NCI-H69 (cell line): ENCODE measurements around the gene SIPA1L3.
A peak's percentile ranks its signal among the peaks of the same experiment; 100 is the strongest.

Source experiments
- DNase-seq: peaks from one replicate; lab custom pipeline; 2025; lab: John Stamatoyannopoulos, UW

SIPA1L3 gene

GRCh38 chr19:37942516-37942902 lies 35.5 kb downstream of the SIPA1L3 start:
- DNase-seq = no peak

- no peak for DNase-seq
These were observed 36.5 kb downstream of the SIPA1L3 start for GRCh38 chr19:37943480-37943879.

- DNase-seq = no peak
These were observed 39.1 kb downstream of the SIPA1L3 start for GRCh38 chr19:37946132-37946531.

- no peak for DNase-seq
These were observed 40.8 kb downstream of the SIPA1L3 start for GRCh38 chr19:37947778-37948177.

GRCh38 chr19:37948362-37948761 lies 41.4 kb downstream of the SIPA1L3 start:
- DNase-seq = no peak

- no peak for DNase-seq
These were observed 43.6 kb downstream of the SIPA1L3 start for GRCh38 chr19:37950471-37951175.

- DNase-seq = no peak
These were observed 44.8 kb downstream of the SIPA1L3 start for GRCh38 chr19:37951816-37952210.

- DNase-seq = no peak
These were observed 46.3 kb downstream of the SIPA1L3 start for GRCh38 chr19:37953171-37953917.

GRCh38 chr19:37953918-37954303 lies 46.9 kb downstream of the SIPA1L3 start:
- DNase-seq = no peak

GRCh38 chr19:37954421-37954874 lies 47.4 kb downstream of the SIPA1L3 start:
- DNase-seq = no peak

- peak; percentile 63 for DNase-seq
These were observed 49.0 kb downstream of the SIPA1L3 start for GRCh38 chr19:37955986-37956385.

- no peak for DNase-seq
These were observed 50.2 kb downstream of the SIPA1L3 start for GRCh38 chr19:37957176-37957575.

- no peak for DNase-seq
These were observed 52.7 kb downstream of the SIPA1L3 start for GRCh38 chr19:37959665-37960114.

- no peak for DNase-seq
These were observed 54.2 kb downstream of the SIPA1L3 start for GRCh38 chr19:37961198-37961597.

GRCh38 chr19:37963190-37963936 lies 56.4 kb downstream of the SIPA1L3 start:
- peak; percentile 46 for DNase-seq

GRCh38 chr19:37964109-37964508 lies 57.1 kb downstream of the SIPA1L3 start:
- DNase-seq = no peak

GRCh38 chr19:37966211-37966661 lies 59.2 kb downstream of the SIPA1L3 start:
- DNase-seq = no peak

GRCh38 chr19:37966662-37967231 lies 59.7 kb downstream of the SIPA1L3 start:
- DNase-seq = no peak

GRCh38 chr19:37969695-37970094 lies 62.7 kb downstream of the SIPA1L3 start:
- DNase-seq = peak; percentile 77

GRCh38 chr19:37970699-37971098 lies 63.7 kb downstream of the SIPA1L3 start:
- no peak for DNase-seq

- no peak for DNase-seq
These were observed 65.8 kb downstream of the SIPA1L3 start for GRCh38 chr19:37972803-37973202.

- no peak for DNase-seq
These were observed 66.7 kb downstream of the SIPA1L3 start for GRCh38 chr19:37973666-37974065.
